Activated T-cell treated with anti-CD3 and anti-CD28 coated beads, Interleukin-2, amount 50 U/mL, for 24 hours (primary cell): ENCODE data around the gene USP27X.

ENCODE experiments used
- DNase-seq: peaks from one replicate; pipeline ENCODE4 v3.0.0-alpha.2; 2020
- H3K27ac Mint-ChIP-seq: 2 replicates; pipeline ENCODE4 v1.8.0; 2020; ENCODE audit warnings: mild to moderate bottlenecking, mixed read lengths
- H3K27me3 Mint-ChIP-seq: 2 replicates; pipeline ENCODE4 v1.8.0; 2020; ENCODE audit warnings: mixed read lengths
- H3K36me3 Mint-ChIP-seq: 2 replicates; pipeline ENCODE4 v1.8.0; 2020; ENCODE audit warnings: low read depth, mixed read lengths
- H3K4me1 Mint-ChIP-seq: 2 replicates; pipeline ENCODE4 v1.8.0; 2020; ENCODE audit warnings: low read depth, mixed read lengths
- H3K4me3 Mint-ChIP-seq: 2 replicates; pipeline ENCODE4 v1.8.0; 2020; ENCODE audit warnings: mild to moderate bottlenecking, moderate library complexity, mixed read lengths
- H3K9me3 Mint-ChIP-seq: 2 replicates; pipeline ENCODE4 v1.8.0; 2020; ENCODE audit warnings: mixed read lengths

USP27X gene

DNA sequence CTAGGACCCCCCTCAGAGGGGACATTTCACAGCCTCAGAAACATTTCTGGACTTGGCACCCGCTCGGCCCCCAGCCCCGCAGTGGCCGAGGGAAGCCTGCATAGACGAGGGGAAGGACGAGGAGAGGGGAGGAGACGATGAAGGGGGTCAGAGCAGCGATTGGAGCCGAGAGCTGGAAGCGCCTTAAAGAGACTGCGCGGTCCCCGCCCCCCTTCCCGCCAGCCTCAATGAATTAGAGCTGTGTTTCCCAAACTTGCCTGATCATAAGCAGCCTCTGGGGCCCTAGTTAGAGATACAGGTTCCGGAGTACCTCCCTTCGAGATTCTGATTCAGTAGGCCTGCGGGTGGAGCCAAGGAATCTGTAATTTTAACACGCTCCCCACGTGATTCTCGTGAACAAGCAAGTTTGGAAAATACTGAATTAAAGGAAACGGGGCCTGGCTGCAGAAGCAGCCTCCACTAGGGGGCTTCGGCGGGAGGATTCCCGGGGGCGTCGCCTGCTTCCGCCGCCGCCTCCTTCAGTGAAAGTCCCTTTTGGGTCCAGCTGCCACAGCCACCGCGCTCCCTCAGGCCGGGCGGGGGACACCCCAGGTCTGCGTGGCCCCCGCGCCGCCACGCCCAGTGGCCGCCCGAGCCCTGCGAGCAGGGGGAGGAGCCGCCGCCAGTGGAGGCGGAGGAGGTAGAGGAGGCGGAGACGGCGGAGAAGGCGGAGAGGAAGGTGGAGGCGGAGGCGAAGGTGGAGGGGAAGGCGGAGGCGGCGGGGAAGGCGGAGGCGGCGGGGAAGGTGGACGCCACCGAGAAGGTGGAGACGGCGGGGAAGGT, at the start of gene USP27X:
Gene USP27X (plus strand): TSS at position 651 of the 822 bp plus-strand sequence. CDS start 824 bp downstream, outside the sequence.
- Mint-ChIP-seq H3K9me3 (no peaks in the 10 kb centered on the region), H3K4me1 (peaks cover 34% of the 10 kb centered on the region), H3K4me3 (peak within 1 kb of the TSS; percentile 75), H3K27ac (peak within 1 kb of the TSS; percentile 84), H3K27me3 (peaks cover 42% of the 10 kb centered on the region), H3K36me3 (no peaks in the 10 kb centered on the region)
- DNase-seq, result peak; percentile 77

DNA sequence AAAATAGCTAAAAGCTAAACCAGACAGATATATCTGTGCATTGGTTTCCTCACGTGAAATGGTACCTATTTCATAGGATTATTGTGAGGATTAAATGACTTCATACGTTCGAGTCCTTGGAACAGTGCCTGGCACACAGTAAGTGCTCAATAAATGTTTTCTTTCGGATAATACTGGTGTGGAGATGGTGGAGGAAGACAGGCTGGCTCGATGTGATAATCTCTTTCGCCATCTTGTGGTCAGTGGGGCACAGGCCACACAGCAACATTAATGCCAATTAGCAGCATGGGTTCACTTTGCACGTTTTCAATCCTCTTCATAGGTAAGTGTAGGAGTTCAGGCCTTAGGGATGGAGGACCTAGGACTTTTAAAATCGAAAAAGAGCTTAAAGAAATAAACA, 40.9 kb upstream of the USP27X start:
- no peak overlapping the region for H3K4me3 Mint-ChIP-seq
- no peaks in the 10 kb centered on the region for H3K36me3 Mint-ChIP-seq
- DNase-seq, result no peak
- no peak overlapping the region for H3K27ac Mint-ChIP-seq
- H3K9me3 Mint-ChIP-seq, result no peaks in the 10 kb centered on the region
- H3K27me3 Mint-ChIP-seq, result peaks cover 58% of the 10 kb centered on the region
- peaks cover 5% of the 10 kb centered on the region for H3K4me1 Mint-ChIP-seq

DNA sequence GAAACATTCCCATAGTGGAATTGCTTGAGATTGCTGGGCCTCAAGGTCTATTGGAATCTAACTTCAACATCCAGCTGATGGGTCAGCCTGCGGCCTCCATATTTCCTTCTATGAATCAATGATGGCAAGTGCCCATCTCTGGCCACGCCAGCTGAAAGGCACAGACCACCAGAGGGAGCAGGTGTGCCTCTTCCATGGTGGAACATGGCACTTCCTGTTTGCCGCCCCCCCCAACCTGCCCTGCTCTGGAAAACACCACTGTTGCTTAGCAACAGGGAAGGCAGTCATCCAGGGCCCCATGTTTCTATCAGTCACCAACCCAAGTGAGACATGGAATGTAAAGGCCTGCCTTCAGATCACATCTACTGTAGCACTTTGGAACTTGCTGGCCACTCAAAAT, 38.6 kb upstream of the USP27X start:
- Mint-ChIP-seq H3K36me3 (no peaks in the 10 kb centered on the region), H3K4me1 (peaks cover 5% of the 10 kb centered on the region), H3K27me3 (peaks cover 67% of the 10 kb centered on the region), H3K4me3 (no peak overlapping the region), H3K27ac (no peak overlapping the region), H3K9me3 (no peaks in the 10 kb centered on the region)
- peak; percentile 45 for DNase-seq

DNA sequence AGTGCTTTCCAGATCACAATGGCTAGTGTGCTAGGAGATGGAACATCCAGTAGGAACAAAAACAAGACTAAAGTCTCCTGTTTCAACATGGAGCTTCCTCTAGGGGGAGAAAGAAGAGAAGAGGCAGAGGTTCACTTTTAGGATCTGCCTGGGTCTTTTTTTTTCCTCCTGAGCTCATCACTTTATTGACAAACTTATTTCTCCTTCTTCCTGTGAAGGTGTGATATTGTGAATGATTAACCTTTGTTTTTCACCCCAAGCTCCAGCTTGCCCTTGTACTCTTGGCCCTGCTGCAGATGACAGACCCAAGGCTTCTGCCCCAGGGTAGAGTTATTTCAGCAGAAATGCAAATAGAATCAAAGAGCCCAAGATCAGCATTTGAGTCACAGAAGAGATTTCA, 36.7 kb upstream of the USP27X start:
- Mint-ChIP-seq H3K27ac (no peak overlapping the region), H3K4me1 (peaks cover 5% of the 10 kb centered on the region), H3K27me3 (peaks cover 66% of the 10 kb centered on the region), H3K36me3 (no peaks in the 10 kb centered on the region), H3K9me3 (no peaks in the 10 kb centered on the region), H3K4me3 (no peak overlapping the region)
- no peak for DNase-seq

DNA sequence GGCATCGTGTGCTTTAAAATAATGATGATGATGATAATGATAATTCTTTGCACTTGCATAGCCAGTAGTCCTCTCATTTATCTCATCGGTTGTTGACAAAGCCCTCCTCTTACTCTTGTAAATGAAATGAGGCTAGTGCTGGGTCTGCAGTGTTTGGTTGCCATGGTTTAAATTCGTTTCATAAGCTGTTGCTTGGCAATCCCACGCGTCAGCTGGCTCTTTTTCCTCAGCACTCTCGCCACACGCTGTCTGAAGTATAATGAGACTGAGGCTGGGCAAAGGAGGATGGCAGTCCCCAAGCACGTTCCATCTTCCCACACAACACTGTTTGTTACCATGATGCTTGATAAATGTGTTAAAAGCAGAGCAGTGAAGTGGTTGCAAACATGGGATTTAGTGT, 34.7 kb upstream of the USP27X start:
- Mint-ChIP-seq H3K36me3 (no peaks in the 10 kb centered on the region), H3K4me1 (peaks cover 5% of the 10 kb centered on the region), H3K27ac (no peak overlapping the region), H3K9me3 (no peaks in the 10 kb centered on the region), H3K27me3 (peaks cover 71% of the 10 kb centered on the region), H3K4me3 (no peak overlapping the region)
- no peak for DNase-seq

GRCh38 chrX:49845701-49846403, 33.4 kb upstream of the USP27X start:
- no peaks in the 10 kb centered on the region for H3K9me3 Mint-ChIP-seq
- no peak for DNase-seq
- no peaks in the 10 kb centered on the region for H3K36me3 Mint-ChIP-seq
- H3K4me1 Mint-ChIP-seq, result peaks cover 2% of the 10 kb centered on the region
- peaks cover 67% of the 10 kb centered on the region for H3K27me3 Mint-ChIP-seq
- no peak overlapping the region for H3K4me3 Mint-ChIP-seq
- no peak overlapping the region for H3K27ac Mint-ChIP-seq

GRCh38 chrX:49846522-49846921, 32.8 kb upstream of the USP27X start:
- H3K27ac Mint-ChIP-seq, result no peak overlapping the region
- DNase-seq, result no peak
- H3K4me3 Mint-ChIP-seq, result no peak overlapping the region
- H3K27me3 Mint-ChIP-seq, result peaks cover 63% of the 10 kb centered on the region
- no peaks in the 10 kb centered on the region for H3K36me3 Mint-ChIP-seq
- no peaks in the 10 kb centered on the region for H3K4me1 Mint-ChIP-seq
- no peaks in the 10 kb centered on the region for H3K9me3 Mint-ChIP-seq

- Mint-ChIP-seq H3K4me3 (no peak overlapping the region), H3K27me3 (peaks cover 70% of the 10 kb centered on the region), H3K36me3 (no peaks in the 10 kb centered on the region), H3K9me3 (no peaks in the 10 kb centered on the region), H3K27ac (no peak overlapping the region), H3K4me1 (no peaks in the 10 kb centered on the region)
- DNase-seq, result no peak
These were observed 31.0 kb upstream of the USP27X start for GRCh38 chrX:49848275-49848674.

DNA sequence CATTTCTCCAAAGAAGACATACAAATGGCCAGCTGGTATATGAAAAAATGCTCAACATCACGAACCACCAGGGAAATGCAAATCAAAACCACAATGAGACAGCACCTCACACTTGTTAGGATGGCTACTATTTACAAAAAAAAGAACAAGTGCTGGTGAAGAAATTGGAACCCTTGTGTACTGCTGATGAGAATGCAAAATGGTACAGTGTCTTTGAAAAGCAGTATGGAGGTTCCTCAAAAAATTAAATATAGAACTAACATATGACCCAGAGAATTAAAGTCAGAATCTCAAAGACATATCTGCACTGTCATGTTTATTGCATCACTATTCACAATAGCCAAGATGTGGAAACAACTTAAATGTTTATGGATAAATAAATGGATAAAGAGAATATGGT, 29.3 kb upstream of the USP27X start:
- H3K27me3 Mint-ChIP-seq, result peaks cover 60% of the 10 kb centered on the region
- no peak overlapping the region for H3K4me3 Mint-ChIP-seq
- no peak for DNase-seq
- H3K27ac Mint-ChIP-seq, result no peak overlapping the region
- H3K4me1 Mint-ChIP-seq, result no peaks in the 10 kb centered on the region
- no peaks in the 10 kb centered on the region for H3K9me3 Mint-ChIP-seq
- H3K36me3 Mint-ChIP-seq, result no peaks in the 10 kb centered on the region

DNA sequence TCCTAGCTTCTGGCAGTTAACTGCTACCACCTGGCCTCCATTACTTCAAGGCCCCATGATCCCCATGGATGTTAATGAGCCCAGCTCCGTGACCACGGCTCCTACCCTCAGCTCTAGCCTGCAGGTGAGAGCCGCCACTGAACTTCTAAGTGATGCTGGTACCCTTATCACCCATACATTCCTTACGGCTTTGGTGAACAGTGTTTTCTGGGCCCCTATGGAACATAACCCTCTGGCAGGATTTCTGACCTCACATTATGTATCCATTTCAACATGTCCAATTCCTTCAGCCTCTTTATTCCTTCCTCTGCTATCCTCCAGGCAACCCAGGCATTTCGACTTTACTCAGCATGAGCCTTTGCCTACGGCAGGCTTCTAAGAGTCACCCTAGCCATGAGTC, 25.6 kb upstream of the USP27X start:
- no peak overlapping the region for H3K4me3 Mint-ChIP-seq
- H3K27ac Mint-ChIP-seq, result no peak overlapping the region
- no peaks in the 10 kb centered on the region for H3K36me3 Mint-ChIP-seq
- H3K4me1 Mint-ChIP-seq, result no peaks in the 10 kb centered on the region
- H3K27me3 Mint-ChIP-seq, result peaks cover 59% of the 10 kb centered on the region
- DNase-seq, result no peak
- H3K9me3 Mint-ChIP-seq, result no peaks in the 10 kb centered on the region

- Mint-ChIP-seq H3K27ac (no peak overlapping the region), H3K9me3 (no peaks in the 10 kb centered on the region), H3K4me1 (no peaks in the 10 kb centered on the region), H3K4me3 (no peak overlapping the region), H3K36me3 (no peaks in the 10 kb centered on the region), H3K27me3 (peaks cover 57% of the 10 kb centered on the region)
- DNase-seq, result no peak
These were observed 22.5 kb upstream of the USP27X start for GRCh38 chrX:49856819-49857218.

GRCh38 chrX:49858341-49858740, 20.9 kb upstream of the USP27X start:
- peaks cover 58% of the 10 kb centered on the region for H3K27me3 Mint-ChIP-seq
- no peak overlapping the region for H3K27ac Mint-ChIP-seq
- no peak overlapping the region for H3K4me3 Mint-ChIP-seq
- DNase-seq, result no peak
- no peaks in the 10 kb centered on the region for H3K36me3 Mint-ChIP-seq
- H3K4me1 Mint-ChIP-seq, result no peaks in the 10 kb centered on the region
- H3K9me3 Mint-ChIP-seq, result no peaks in the 10 kb centered on the region

DNA sequence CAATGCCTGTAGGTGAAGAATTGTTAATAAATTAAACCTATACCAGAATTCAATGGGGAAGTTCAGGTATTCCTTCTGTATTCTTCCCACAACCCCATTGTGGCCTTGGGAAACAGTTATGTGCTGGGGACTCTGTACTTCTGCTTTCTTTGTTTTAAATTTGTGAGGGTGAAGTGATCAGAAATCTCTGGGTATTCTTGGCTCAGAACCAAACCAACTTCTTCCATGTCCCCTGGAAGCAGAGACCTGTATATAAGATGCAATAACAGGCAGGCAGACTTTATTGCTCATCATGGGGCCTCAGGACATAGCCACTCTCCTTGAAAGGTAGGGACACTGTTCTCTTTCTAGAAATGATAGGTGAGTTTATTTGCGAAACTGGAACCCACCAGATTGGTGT, 19.8 kb upstream of the USP27X start:
- no peak for DNase-seq
- H3K36me3 Mint-ChIP-seq, result no peaks in the 10 kb centered on the region
- H3K27ac Mint-ChIP-seq, result no peak overlapping the region
- no peak overlapping the region for H3K4me3 Mint-ChIP-seq
- no peaks in the 10 kb centered on the region for H3K9me3 Mint-ChIP-seq
- no peaks in the 10 kb centered on the region for H3K4me1 Mint-ChIP-seq
- peaks cover 56% of the 10 kb centered on the region for H3K27me3 Mint-ChIP-seq

DNA sequence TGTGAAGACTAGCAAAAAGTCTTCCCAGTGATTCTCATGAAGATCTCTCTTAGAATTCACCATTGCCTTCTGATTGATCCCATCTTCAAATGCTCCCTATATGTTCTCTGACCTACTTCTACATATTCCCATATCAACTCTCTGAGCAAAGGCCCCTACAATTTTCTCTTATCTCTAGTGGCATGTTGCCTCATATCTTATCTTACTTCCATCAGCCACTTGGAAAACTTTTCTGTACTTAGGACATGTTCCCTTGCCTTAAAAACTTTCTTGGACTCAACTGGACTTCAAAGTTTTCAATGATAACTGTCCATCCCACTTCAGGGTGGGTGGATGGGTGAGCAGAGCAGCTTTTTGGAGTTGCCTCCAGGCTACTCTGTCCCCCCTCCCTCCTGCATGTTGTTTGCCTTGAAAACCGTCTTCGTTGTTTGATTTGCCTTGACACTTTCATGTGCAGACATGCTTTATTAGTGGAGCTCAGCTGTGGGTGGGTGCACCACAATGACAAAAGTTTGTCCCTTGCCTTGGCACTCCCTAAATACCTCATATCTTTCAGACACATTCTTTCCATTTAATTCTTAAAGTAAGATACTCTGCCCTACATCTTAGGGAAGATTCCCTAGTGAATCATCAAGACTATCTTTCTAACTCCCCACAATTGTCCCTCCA, 18.3 kb upstream of the USP27X start:
- Mint-ChIP-seq H3K4me3 (no peak overlapping the region), H3K27me3 (peaks cover 50% of the 10 kb centered on the region), H3K27ac (no peak overlapping the region), H3K36me3 (no peaks in the 10 kb centered on the region), H3K4me1 (no peaks in the 10 kb centered on the region), H3K9me3 (no peaks in the 10 kb centered on the region)
- DNase-seq, result no peak

- Mint-ChIP-seq H3K9me3 (no peaks in the 10 kb centered on the region), H3K36me3 (no peaks in the 10 kb centered on the region), H3K27me3 (peaks cover 42% of the 10 kb centered on the region), H3K27ac (no peak overlapping the region), H3K4me3 (no peak overlapping the region), H3K4me1 (no peaks in the 10 kb centered on the region)
- DNase-seq, result no peak
These were observed 17.2 kb upstream of the USP27X start for GRCh38 chrX:49862093-49862492.
